Measurements from ENCODE around the gene DNAJC4. TPM values are rescaled to one million over a fixed set of nuclear protein-coding genes. Genes with fewer than 3 reads are reported as not detected.
A peak's percentile ranks its signal among the peaks of the same experiment; 100 is the strongest.

DNAJC4 gene
- total and polyA plus RNA-seq, 9 of the 15 experiments (the other 6 are each of a cell fraction or from before 2014, with no cell fraction given) = 4.0 to 32.6 (median 19.9) TPM

DNA sequence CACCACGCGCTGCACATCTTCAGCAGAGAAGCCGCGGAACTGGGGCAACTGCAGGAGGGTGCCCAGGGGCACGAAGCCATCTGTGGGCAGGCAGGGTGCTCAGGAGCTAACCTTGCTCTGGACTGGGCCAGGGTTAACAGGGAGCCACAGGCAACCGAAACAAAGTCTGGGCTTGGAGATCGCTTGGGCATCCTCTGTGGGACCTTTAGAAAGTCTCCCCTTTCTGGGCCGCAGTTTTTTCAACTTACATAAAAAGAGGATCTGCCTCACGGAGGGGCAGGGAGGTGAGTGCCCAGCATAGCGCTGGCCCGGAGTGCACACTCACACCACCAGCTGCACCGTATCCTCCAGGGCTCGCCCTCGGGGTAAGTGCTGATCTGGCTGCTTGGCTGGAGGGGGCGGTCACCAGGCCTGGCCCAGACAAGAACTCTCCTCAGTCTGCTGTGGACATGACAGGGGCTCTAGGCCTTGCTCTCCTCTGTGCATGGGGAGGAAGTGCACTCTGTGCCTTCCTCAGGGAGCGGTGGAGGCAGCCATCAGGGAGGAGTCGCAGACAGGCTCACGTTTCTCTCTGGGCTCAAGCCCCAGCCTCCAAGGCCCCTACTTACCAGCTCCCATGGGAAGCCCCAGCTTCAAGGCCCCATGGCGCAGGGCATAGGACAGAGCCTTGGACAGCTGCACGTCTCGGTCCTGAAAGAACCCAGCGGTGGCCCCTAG, 5.3 kb upstream of the DNAJC4 start (continued):
- TF ChIP-seq, protein P1, sequence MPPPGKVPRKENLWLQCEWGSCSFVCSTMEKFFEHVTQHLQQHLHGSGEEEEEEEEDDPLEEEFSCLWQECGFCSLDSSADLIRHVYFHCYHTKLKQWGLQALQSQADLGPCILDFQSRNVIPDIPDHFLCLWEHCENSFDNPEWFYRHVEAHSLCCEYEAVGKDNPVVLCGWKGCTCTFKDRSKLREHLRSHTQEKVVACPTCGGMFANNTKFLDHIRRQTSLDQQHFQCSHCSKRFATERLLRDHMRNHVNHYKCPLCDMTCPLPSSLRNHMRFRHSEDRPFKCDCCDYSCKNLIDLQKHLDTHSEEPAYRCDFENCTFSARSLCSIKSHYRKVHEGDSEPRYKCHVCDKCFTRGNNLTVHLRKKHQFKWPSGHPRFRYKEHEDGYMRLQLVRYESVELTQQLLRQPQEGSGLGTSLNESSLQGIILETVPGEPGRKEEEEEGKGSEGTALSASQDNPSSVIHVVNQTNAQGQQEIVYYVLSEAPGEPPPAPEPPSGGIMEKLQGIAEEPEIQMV (tag; conservative IDR thresholded peaks at IDR 0.05; ENCODE audit: low read depth) = no peak
- TF ChIP-seq ZNF644 (tag; IDR thresholded peaks at IDR 0.05; ENCODE audit: low read depth) (no peak), HNRNPLL (IDR thresholded peaks at IDR 0.05; ENCODE audit: low read depth, low read length, poor library complexity, severe bottlenecking) (peak; percentile 9), HOXB6 (CRISPR knock-in tag; IDR thresholded peaks at IDR 0.05; ENCODE audit: borderline replicate concordance) (no peak), SNRNP70 (optimal IDR thresholded peaks at IDR 0.05; ENCODE audit: low read depth, low read length) (peak; percentile 79), ZNF764 (CRISPR knock-in tag; IDR thresholded peaks at IDR 0.05; ENCODE audit: low read depth) (no peak), ZNF696 (CRISPR knock-in tag; conservative IDR thresholded peaks at IDR 0.05) (no peak), POLR2AphosphoS2 (IDR thresholded peaks at IDR 0.05; ENCODE audit: low read length) (peak; percentile 58; the same call in 1 of the 2 replicates)
- TF ChIP-seq, protein P2, sequence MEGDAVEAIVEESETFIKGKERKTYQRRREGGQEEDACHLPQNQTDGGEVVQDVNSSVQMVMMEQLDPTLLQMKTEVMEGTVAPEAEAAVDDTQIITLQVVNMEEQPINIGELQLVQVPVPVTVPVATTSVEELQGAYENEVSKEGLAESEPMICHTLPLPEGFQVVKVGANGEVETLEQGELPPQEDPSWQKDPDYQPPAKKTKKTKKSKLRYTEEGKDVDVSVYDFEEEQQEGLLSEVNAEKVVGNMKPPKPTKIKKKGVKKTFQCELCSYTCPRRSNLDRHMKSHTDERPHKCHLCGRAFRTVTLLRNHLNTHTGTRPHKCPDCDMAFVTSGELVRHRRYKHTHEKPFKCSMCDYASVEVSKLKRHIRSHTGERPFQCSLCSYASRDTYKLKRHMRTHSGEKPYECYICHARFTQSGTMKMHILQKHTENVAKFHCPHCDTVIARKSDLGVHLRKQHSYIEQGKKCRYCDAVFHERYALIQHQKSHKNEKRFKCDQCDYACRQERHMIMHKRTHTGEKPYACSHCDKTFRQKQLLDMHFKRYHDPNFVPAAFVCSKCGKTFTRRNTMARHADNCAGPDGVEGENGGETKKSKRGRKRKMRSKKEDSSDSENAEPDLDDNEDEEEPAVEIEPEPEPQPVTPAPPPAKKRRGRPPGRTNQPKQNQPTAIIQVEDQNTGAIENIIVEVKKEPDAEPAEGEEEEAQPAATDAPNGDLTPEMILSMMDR (IDR thresholded peaks at IDR 0.05 in 2 of 3, conservative IDR thresholded peaks at IDR 0.05 in 1 of 3; ENCODE audit: insufficient read depth in 2 of 3, low read depth in 1 of 3, low read length in 3 of 3) = 0 out of 6 replicates have a peak, but pooled peaks of 1 of the 3 experiments have one; percentile 3
- TF ChIP-seq, protein P3, sequence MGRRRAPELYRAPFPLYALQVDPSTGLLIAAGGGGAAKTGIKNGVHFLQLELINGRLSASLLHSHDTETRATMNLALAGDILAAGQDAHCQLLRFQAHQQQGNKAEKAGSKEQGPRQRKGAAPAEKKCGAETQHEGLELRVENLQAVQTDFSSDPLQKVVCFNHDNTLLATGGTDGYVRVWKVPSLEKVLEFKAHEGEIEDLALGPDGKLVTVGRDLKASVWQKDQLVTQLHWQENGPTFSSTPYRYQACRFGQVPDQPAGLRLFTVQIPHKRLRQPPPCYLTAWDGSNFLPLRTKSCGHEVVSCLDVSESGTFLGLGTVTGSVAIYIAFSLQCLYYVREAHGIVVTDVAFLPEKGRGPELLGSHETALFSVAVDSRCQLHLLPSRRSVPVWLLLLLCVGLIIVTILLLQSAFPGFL (CRISPR knock-in tag; IDR thresholded peaks at IDR 0.05) = no peak
